ENCODE results near the gene ZSWIM1. TPM values are rescaled to one million over a fixed set of nuclear protein-coding genes. Genes with fewer than 3 reads are reported as not detected.

Gene ZSWIM1
- total RNA-seq, 1 experiment from 2014 or later: 17.4 TPM

GRCh38 chr20:45912344-45912682 lies 31.3 kb downstream of the ZSWIM1 start:
- CTCF ChIA-PET: interaction anchor here (1.1 to 2.7 kb wide), 4 partner anchors 21 to 57 kb away, joined by 4 to 13 read pairs (median 8); partner anchors contain the start of gene NEURL2
- POLR2A ChIA-PET: interaction anchor here (0.6 to 3.1 kb wide), 5 partner anchors 22 to 1275 kb away, joined by 3 to 43 read pairs (median 4); partner anchors contain the start of genes CTSA, NEURL2 and PCIF1
- Mint-ChIP-seq H3K4me1 (peaks cover 14% of the 10 kb centered on the region), H3K9me3 (no peaks in the 10 kb centered on the region), H3K36me3 (peaks cover 22% of the 10 kb centered on the region), H3K27ac (no peak overlapping the region), H3K27me3 (ENCODE audit: low read depth) (0 out of 2 replicates have a peak, but pooled peaks cover 3% of the 10 kb centered on the region), H3K4me3 (peak overlapping the region; percentile 85)
- ATAC-seq: no peak
- TF ChIP-seq RELA (CRISPR knock-in tag; IDR thresholded peaks at IDR 0.05; ENCODE audit: borderline replicate concordance) (no peak), KAT7 (CRISPR knock-in tag; IDR thresholded peaks at IDR 0.05; ENCODE audit: borderline replicate concordance) (no peak), CREM (CRISPR knock-in tag; IDR thresholded peaks at IDR 0.05) (no peak), OVOL2 (CRISPR knock-in tag; IDR thresholded peaks at IDR 0.05; ENCODE audit: borderline replicate concordance) (no peak), RORB (CRISPR knock-in tag; IDR thresholded peaks at IDR 0.05) (no peak), ZNF121 (CRISPR knock-in tag; IDR thresholded peaks at IDR 0.05) (no peak), TP53 (CRISPR knock-in tag; IDR thresholded peaks at IDR 0.05) (no peak), ETV6 (CRISPR knock-in tag; IDR thresholded peaks at IDR 0.05) (no peak), ZNF138 (CRISPR knock-in tag; conservative IDR thresholded peaks at IDR 0.05) (no peak), ERG (CRISPR knock-in tag; IDR thresholded peaks at IDR 0.05) (no peak), NFYB (CRISPR knock-in tag; conservative IDR thresholded peaks at IDR 0.05; ENCODE audit: low read depth) (no peak)
- TF ChIP-seq, protein P1, sequence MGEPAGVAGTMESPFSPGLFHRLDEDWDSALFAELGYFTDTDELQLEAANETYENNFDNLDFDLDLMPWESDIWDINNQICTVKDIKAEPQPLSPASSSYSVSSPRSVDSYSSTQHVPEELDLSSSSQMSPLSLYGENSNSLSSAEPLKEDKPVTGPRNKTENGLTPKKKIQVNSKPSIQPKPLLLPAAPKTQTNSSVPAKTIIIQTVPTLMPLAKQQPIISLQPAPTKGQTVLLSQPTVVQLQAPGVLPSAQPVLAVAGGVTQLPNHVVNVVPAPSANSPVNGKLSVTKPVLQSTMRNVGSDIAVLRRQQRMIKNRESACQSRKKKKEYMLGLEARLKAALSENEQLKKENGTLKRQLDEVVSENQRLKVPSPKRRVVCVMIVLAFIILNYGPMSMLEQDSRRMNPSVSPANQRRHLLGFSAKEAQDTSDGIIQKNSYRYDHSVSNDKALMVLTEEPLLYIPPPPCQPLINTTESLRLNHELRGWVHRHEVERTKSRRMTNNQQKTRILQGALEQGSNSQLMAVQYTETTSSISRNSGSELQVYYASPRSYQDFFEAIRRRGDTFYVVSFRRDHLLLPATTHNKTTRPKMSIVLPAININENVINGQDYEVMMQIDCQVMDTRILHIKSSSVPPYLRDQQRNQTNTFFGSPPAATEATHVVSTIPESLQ (CRISPR knock-in tag; IDR thresholded peaks at IDR 0.05): no peak
- DNase-seq (ENCODE audit: low spot score): no peak

DNA sequence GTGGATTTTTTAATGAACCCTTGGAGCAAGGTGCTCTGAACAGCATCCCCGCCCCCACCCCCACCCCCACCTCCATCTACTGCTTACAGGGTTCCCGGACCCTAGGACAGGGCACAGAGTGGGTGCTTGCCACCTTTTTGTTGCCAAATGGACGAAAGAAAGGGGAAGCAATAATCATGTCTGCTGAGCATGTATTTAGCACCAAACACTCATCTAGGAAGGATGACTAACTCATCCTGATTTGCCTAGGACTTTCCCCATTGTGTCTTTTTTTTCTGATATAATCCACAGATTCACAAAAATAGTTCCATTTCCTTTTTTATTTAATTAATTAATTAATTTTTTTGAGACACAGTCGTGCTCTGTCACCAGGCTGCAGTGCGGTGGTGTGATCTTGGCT lies 32.1 kb downstream of the ZSWIM1 start:
- H3K27ac Mint-ChIP-seq: no peak overlapping the region
- ATAC-seq (no peak), DNase-seq (ENCODE audit: low spot score) (no peak)
- H3K27me3 Mint-ChIP-seq (ENCODE audit: low read depth): 0 out of 2 replicates have a peak, but pooled peaks cover 3% of the 10 kb centered on the region
- TF ChIP-seq, protein P2, sequence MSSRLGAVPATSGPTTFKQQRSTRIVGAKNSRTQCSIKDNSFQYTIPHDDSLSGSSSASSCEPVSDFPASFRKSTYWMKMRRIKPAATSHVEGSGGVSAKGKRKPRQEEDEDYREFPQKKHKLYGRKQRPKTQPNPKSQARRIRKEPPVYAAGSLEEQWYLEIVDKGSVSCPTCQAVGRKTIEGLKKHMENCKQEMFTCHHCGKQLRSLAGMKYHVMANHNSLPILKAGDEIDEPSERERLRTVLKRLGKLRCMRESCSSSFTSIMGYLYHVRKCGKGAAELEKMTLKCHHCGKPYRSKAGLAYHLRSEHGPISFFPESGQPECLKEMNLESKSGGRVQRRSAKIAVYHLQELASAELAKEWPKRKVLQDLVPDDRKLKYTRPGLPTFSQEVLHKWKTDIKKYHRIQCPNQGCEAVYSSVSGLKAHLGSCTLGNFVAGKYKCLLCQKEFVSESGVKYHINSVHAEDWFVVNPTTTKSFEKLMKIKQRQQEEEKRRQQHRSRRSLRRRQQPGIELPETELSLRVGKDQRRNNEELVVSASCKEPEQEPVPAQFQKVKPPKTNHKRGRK (CRISPR knock-in tag; IDR thresholded peaks at IDR 0.05; ENCODE audit: borderline replicate concordance): no peak
- TF ChIP-seq HMGA2 (CRISPR knock-in tag; IDR thresholded peaks at IDR 0.05) (no peak), ZNF671 (CRISPR knock-in tag; IDR thresholded peaks at IDR 0.05) (no peak)
- H3K4me1 Mint-ChIP-seq: peaks cover 14% of the 10 kb centered on the region
- no peaks in the 10 kb centered on the region for H3K9me3 Mint-ChIP-seq
- ChIA-PET POLR2A (no interaction called here), CTCF (no interaction called here)
- H3K36me3 Mint-ChIP-seq: peaks cover 14% of the 10 kb centered on the region
- H3K4me3 Mint-ChIP-seq: peak overlapping the region; percentile 25; the same call in 1 of the 2 replicates

DNA sequence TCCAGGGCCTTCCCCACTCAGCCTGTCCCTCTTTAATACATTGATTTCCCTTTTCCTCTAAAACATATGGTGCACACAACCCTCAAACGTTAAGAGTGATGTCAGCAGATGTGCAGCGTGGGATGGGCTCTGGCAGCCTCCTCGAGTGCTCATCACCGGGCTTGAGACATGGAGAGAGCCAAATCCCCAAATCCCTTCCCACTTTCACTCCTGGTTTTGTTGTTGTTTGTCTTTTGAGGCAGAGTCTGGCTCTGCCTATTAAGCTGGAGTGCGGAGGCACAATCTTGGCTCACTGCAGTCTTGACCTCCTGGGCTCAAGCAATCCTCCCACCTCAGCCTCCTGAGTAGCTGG lies 36.7 kb downstream of the ZSWIM1 start:
- DNase-seq (ENCODE audit: low spot score) (no peak), ATAC-seq (no peak)
- Mint-ChIP-seq H3K9me3 (no peaks in the 10 kb centered on the region), H3K27me3 (ENCODE audit: low read depth) (0 out of 2 replicates have a peak, but pooled peaks cover 3% of the 10 kb centered on the region), H3K4me3 (no peak overlapping the region), H3K27ac (no peak overlapping the region), H3K36me3 (no peaks in the 10 kb centered on the region), H3K4me1 (peaks cover 7% of the 10 kb centered on the region; the same call in 1 of the 2 replicates)
- CTCF ChIA-PET: interaction anchor here (0.8 kb wide), 1 partner anchor 52 kb away, joined by 3 read pairs; no protein-coding TSS in a partner anchor
- POLR2A ChIA-PET: no interaction called here
- TF ChIP-seq PRRX2 (CRISPR knock-in tag; IDR thresholded peaks at IDR 0.05) (no peak), CREM (CRISPR knock-in tag; IDR thresholded peaks at IDR 0.05) (no peak), ETV6 (CRISPR knock-in tag; IDR thresholded peaks at IDR 0.05) (no peak), ZNF425 (CRISPR knock-in tag; conservative IDR thresholded peaks at IDR 0.05) (no peak), FOXP1 (CRISPR knock-in tag; IDR thresholded peaks at IDR 0.05; ENCODE audit: borderline replicate concordance) (no peak), TCF7 (CRISPR knock-in tag; IDR thresholded peaks at IDR 0.05; ENCODE audit: low read depth) (no peak), ZNF532 (CRISPR knock-in tag; IDR thresholded peaks at IDR 0.05; ENCODE audit: borderline replicate concordance) (no peak), E2F5 (CRISPR knock-in tag; IDR thresholded peaks at IDR 0.05) (no peak)

Data from WTC11 (cell line).